Gastrocnemius medialis (tissue), 4 donors: ENCODE data around the gene WWOX.

Experiments used
- POLR2A ChIP-seq, 2 donors: fragments of 450-650 bp; IDR thresholded peaks; one replicate each; pipeline ENCODE4 v1.6.1; 2017; ENCODE audit warnings: antibody characterized with exemption in 2 of 2, mild to moderate bottlenecking in 2 of 2, moderate library complexity in 2 of 2
- TF ChIP-seq, protein P1 (sequence below), 5 experiments: fragments of 450-650 bp in 3 of 5; fragments of 200-600 bp in 2 of 5; sonication (generic) in 2 of 5; IDR thresholded peaks in 4 of 5; conservative IDR thresholded peaks in 1 of 5; 1 replicate in 4 of 5; 2 replicates in 1 of 5; pipeline ENCODE4 v1.5.1; 2016 to 2019; ENCODE audit warnings: antibody characterized with exemption in 5 of 5, mild to moderate bottlenecking in 3 of 5, moderate library complexity in 3 of 5

- TF ChIP-seq, protein P1, sequence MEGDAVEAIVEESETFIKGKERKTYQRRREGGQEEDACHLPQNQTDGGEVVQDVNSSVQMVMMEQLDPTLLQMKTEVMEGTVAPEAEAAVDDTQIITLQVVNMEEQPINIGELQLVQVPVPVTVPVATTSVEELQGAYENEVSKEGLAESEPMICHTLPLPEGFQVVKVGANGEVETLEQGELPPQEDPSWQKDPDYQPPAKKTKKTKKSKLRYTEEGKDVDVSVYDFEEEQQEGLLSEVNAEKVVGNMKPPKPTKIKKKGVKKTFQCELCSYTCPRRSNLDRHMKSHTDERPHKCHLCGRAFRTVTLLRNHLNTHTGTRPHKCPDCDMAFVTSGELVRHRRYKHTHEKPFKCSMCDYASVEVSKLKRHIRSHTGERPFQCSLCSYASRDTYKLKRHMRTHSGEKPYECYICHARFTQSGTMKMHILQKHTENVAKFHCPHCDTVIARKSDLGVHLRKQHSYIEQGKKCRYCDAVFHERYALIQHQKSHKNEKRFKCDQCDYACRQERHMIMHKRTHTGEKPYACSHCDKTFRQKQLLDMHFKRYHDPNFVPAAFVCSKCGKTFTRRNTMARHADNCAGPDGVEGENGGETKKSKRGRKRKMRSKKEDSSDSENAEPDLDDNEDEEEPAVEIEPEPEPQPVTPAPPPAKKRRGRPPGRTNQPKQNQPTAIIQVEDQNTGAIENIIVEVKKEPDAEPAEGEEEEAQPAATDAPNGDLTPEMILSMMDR (IDR thresholded peaks at IDR 0.05 in 4 of 5, conservative IDR thresholded peaks at IDR 0.05 in 1 of 5): no peak
- no peak for TF ChIP-seq POLR2A (IDR thresholded peaks at IDR 0.05)
Observed at GRCh38 chr16:78348886-78349285, 249.4 kb downstream of the WWOX start.
